ENCODE results near the gene ADARB2. TPM values are rescaled to one million over a fixed set of nuclear protein-coding genes. Genes with fewer than 3 reads are reported as not detected.

ADARB2 gene
- polyA plus RNA-seq, 3 donors, result not detected

- H3K27ac Mint-ChIP-seq, result no peak overlapping the region
- peaks cover 0 to 4% (median 2%) of the 10 kb centered on the region in 3 donors for H3K27me3 Mint-ChIP-seq (ENCODE audit: low read depth in 3 of 3)
Observed at GRCh38 chr10:1187151-1187854, 550.0 kb downstream of the ADARB2 start.

GRCh38 chr10:1186683-1186990 lies 550.7 kb downstream of the ADARB2 start:
- Mint-ChIP-seq H3K27ac (no peak overlapping the region), H3K4me3 (no peak overlapping the region), H3K4me1 (no peaks in the 10 kb centered on the region), H3K36me3 (no peaks in the 10 kb centered on the region), H3K9me3 (peaks cover 0 to 4% (median 0%) of the 10 kb centered on the region in 7 donors), H3K27me3 (ENCODE audit: low read depth in 3 of 3) (peaks cover 0 to 4% (median 2%) of the 10 kb centered on the region in 3 donors)
- Histone ChIP-seq H3K36me3 (replicated peaks in 1 of 2; ENCODE audit: control insufficient read depth in 1 of 2, insufficient read depth in 2 of 2, low read length in 2 of 2) (no peaks in the 10 kb centered on the region), H2AFZ (ENCODE audit: insufficient read depth, low read depth, low read length, poor library complexity, severe bottlenecking) (no peak overlapping the region), H3K27ac (ENCODE audit: low read depth in 1 of 2, low read length in 2 of 2) (no peak overlapping the region), H3K9me3 (replicated peaks in 1 of 2; ENCODE audit: control insufficient read depth in 1 of 2, insufficient read depth in 1 of 2, low read length in 2 of 2) (no peaks in the 10 kb centered on the region), H3K9ac (ENCODE audit: insufficient read depth, low read length, poor library complexity, severe bottlenecking) (no peak overlapping the region), H3K27me3 (ENCODE audit: control insufficient read depth in 2 of 2, insufficient read depth in 2 of 2, low read length in 2 of 2) (no peaks in the 10 kb centered on the region), H4K20me1 (ENCODE audit: insufficient read depth, low read length) (no peaks in the 10 kb centered on the region), H3K4me3 (replicated peaks in 1 of 3; ENCODE audit: low read depth in 2 of 3, low read length in 3 of 3) (no peak overlapping the region), H3K79me2 (ENCODE audit: insufficient read depth, low read length) (no peaks in the 10 kb centered on the region), H3K4me2 (replicated peaks; ENCODE audit: extremely low read depth, low read length, poor library complexity, severe bottlenecking) (no peak overlapping the region), H3K4me1 (ENCODE audit: control insufficient read depth in 1 of 2, insufficient read depth in 2 of 2, low read length in 2 of 2) (no peaks in the 10 kb centered on the region)
- no peak for DNase-seq
- intact Hi-C loops (cut with micrococcal nuclease), result no loop called here
- TF ChIP-seq CTCF (IDR thresholded peaks at IDR 0.05), result no peak
- 85% methylated on average over 7 of the region's 7 CpGs for WGBS (ENCODE audit: insufficient coverage)

More at GRCh38 chr10:1187151-1187854, 550.0 kb downstream of the ADARB2 start:
- intact Hi-C loops (cut with micrococcal nuclease), result no loop called here
- no peak overlapping the region for H3K4me2 ChIP-seq (replicated peaks; ENCODE audit: extremely low read depth, low read length, poor library complexity, severe bottlenecking)
- no peaks in the 10 kb centered on the region for H3K9me3 ChIP-seq (replicated peaks in 1 of 2; ENCODE audit: control insufficient read depth in 1 of 2, insufficient read depth in 1 of 2, low read length in 2 of 2)
- no peak overlapping the region for H2AFZ ChIP-seq (ENCODE audit: insufficient read depth, low read depth, low read length, poor library complexity, severe bottlenecking)
- no peaks in the 10 kb centered on the region for H3K79me2 ChIP-seq (ENCODE audit: insufficient read depth, low read length)
- WGBS (ENCODE audit: insufficient coverage), result 92% methylated on average over 27 of the region's 29 CpGs
- H3K27ac ChIP-seq (ENCODE audit: low read depth in 1 of 2, low read length in 2 of 2), result no peak overlapping the region
- H3K36me3 ChIP-seq (replicated peaks in 1 of 2; ENCODE audit: control insufficient read depth in 1 of 2, insufficient read depth in 2 of 2, low read length in 2 of 2), result no peaks in the 10 kb centered on the region
- no peak for TF ChIP-seq CTCF (IDR thresholded peaks at IDR 0.05)
- Mint-ChIP-seq H3K36me3 (no peaks in the 10 kb centered on the region), H3K4me3 (no peak overlapping the region), H3K4me1 (no peaks in the 10 kb centered on the region), H3K9me3 (peaks cover 0 to 4% (median 0%) of the 10 kb centered on the region in 7 donors)
- no peak for DNase-seq
- H3K4me1 ChIP-seq (ENCODE audit: control insufficient read depth in 1 of 2, insufficient read depth in 2 of 2, low read length in 2 of 2), result no peaks in the 10 kb centered on the region
- no peak overlapping the region for H3K9ac ChIP-seq (ENCODE audit: insufficient read depth, low read length, poor library complexity, severe bottlenecking)
- no peaks in the 10 kb centered on the region for H4K20me1 ChIP-seq (ENCODE audit: insufficient read depth, low read length)
- no peak overlapping the region for H3K4me3 ChIP-seq (replicated peaks in 1 of 3; ENCODE audit: low read depth in 2 of 3, low read length in 3 of 3)
- H3K27me3 ChIP-seq (ENCODE audit: control insufficient read depth in 2 of 2, insufficient read depth in 2 of 2, low read length in 2 of 2), result no peaks in the 10 kb centered on the region
